Brain pericyte (primary cell): ENCODE data around the gene UNC13D.
"Not testable (repeated sequence)": the region's sequence is repeated elsewhere in the genome, so short reads cannot be mapped to it uniquely, and the experiment has no call there.

Experiments used
- DNase-seq: peaks from one replicate; pipeline ENCODE4 v3.0.0-alpha.2; 2012; ENCODE audit warnings: low read depth, low spot score

UNC13D gene

GRCh38 chr17:75874323-75875181 lies 30.3 kb upstream of the UNC13D start:
- no peak for DNase-seq

GRCh38 chr17:75873587-75874322 lies 29.6 kb upstream of the UNC13D start:
- DNase-seq = no peak

GRCh38 chr17:75872434-75873351 lies 28.5 kb upstream of the UNC13D start:
- DNase-seq = no peak

- DNase-seq = not testable (repeated sequence)
These were observed 26.0 kb upstream of the UNC13D start for GRCh38 chr17:75870228-75870627.

GRCh38 chr17:75869282-75870141 lies 25.3 kb upstream of the UNC13D start:
- no peak for DNase-seq

GRCh38 chr17:75868730-75869281 lies 24.6 kb upstream of the UNC13D start:
- DNase-seq = not testable (repeated sequence)

GRCh38 chr17:75865404-75866188 lies 21.4 kb upstream of the UNC13D start:
- DNase-seq = not testable (repeated sequence)

GRCh38 chr17:75864887-75865286 lies 20.7 kb upstream of the UNC13D start:
- DNase-seq = not testable (repeated sequence)

- DNase-seq = peak; percentile 86
These were observed 20.3 kb upstream of the UNC13D start for GRCh38 chr17:75864448-75864871.

GRCh38 chr17:75861927-75862317 lies 17.7 kb upstream of the UNC13D start:
- no peak for DNase-seq

GRCh38 chr17:75859358-75859757 lies 15.2 kb upstream of the UNC13D start:
- not testable (repeated sequence) for DNase-seq

GRCh38 chr17:75856062-75856756 lies 12.0 kb upstream of the UNC13D start:
- no peak for DNase-seq

GRCh38 chr17:75855310-75856061 lies 11.3 kb upstream of the UNC13D start, which contains the start of gene WBP2:
WBP2 (minus strand) TSS chr17:75855335; CDS start chr17:75855297, 38 bp downstream.
- peak; percentile 99 for DNase-seq

- no peak for DNase-seq
These were observed 10.7 kb upstream of the UNC13D start for GRCh38 chr17:75854881-75855309.

- DNase-seq = no peak
These were observed 10.0 kb upstream of the UNC13D start for GRCh38 chr17:75854101-75854748.

- no peak for DNase-seq
These were observed 9.2 kb upstream of the UNC13D start for GRCh38 chr17:75853433-75853832.

- DNase-seq = not testable (repeated sequence)
These were observed 7.4 kb upstream of the UNC13D start for GRCh38 chr17:75851693-75851991.
